SU-DHL-6 (cell line): ENCODE measurements around the gene CORO6.
A peak's percentile ranks its signal among the peaks of the same experiment; 100 is the strongest.

ENCODE experiments used
- H2AFZ ChIP-seq: fragments of 200-600 bp; sonication (generic); 2 replicates; pipeline ENCODE4 v1.6.1; 2014; ENCODE audit warnings: low read depth, mild to moderate bottlenecking, moderate library complexity, mixed read lengths, antibody characterized with exemption, low read length; ENCODE audit not compliant: severe bottlenecking
- H3F3A ChIP-seq: fragments of 200-600 bp; shearing (Covaris generic); 2 replicates; pipeline ENCODE4 v1.6.0; 2016; ENCODE audit warnings: antibody characterized with exemption, mild to moderate bottlenecking; ENCODE audit not compliant: insufficient read depth
- H3K27ac ChIP-seq: fragments of 200-600 bp; sonication (generic); 2 replicates; pipeline ENCODE4 v1.5.1; 2016; ENCODE audit warnings: low read depth, mild to moderate bottlenecking, low read length, moderate library complexity, mixed read lengths
- H3K27me3 ChIP-seq: fragments of 200-600 bp; sonication (generic), shearing (Covaris generic); 2 replicates; pipeline ENCODE4 v1.6.0; 2014; ENCODE audit warnings: mild to moderate bottlenecking, low read length
- H3K36me3 ChIP-seq: fragments of 200-600 bp; sonication (generic); 2 replicates; pipeline ENCODE4 v1.6.1; 2014; ENCODE audit warnings: mild to moderate bottlenecking, low read length, mixed read lengths
- H3K4me2 ChIP-seq: fragments of 300-600, 200-600 bp; shearing (Covaris generic), sonication (generic); 2 replicates; pipeline ENCODE4 v1.6.0; 2014; ENCODE audit warnings: low read length, low read depth, mild to moderate bottlenecking; ENCODE audit not compliant: poor library complexity, severe bottlenecking
- H3K4me3 ChIP-seq: fragments of 200-600 bp; sonication (generic); 2 replicates; pipeline ENCODE4 v1.5.1; 2014; ENCODE audit warnings: antibody characterized with exemption, low read length, mild to moderate bottlenecking, mixed read lengths; ENCODE audit not compliant: insufficient read depth, poor library complexity, severe bottlenecking
- H3K79me2 ChIP-seq: fragments of 200-600 bp; sonication (generic); 2 replicates; pipeline ENCODE4 v1.6.1; 2014; ENCODE audit warnings: mild to moderate bottlenecking, low read length, moderate library complexity; ENCODE audit not compliant: insufficient read depth
- H3K9ac ChIP-seq: fragments of 200-600 bp; sonication (generic); 2 replicates; pipeline ENCODE4 v1.7.0; 2014; ENCODE audit warnings: mild to moderate bottlenecking, low read length
- H3K9me2 ChIP-seq: fragments of 200-600 bp; sonication (generic); replicated peaks from 2 replicates; pipeline ENCODE4 v1.6.1; 2014; ENCODE audit warnings: low read length; ENCODE audit not compliant: insufficient read depth
- H3K9me3 ChIP-seq: fragments of 200-600 bp; sonication (generic); 2 replicates; pipeline ENCODE4 v1.6.1; 2014; ENCODE audit warnings: low read length, mixed read lengths; ENCODE audit not compliant: insufficient read depth
- H4K20me1 ChIP-seq: fragments of 200-600 bp; sonication (generic); 2 replicates; pipeline ENCODE4 v1.6.1; 2014; ENCODE audit warnings: low read depth, mild to moderate bottlenecking, antibody characterized with exemption, low read length, moderate library complexity, mixed read lengths
- EZH2phosphoT487 ChIP-seq: fragments of 200-600 bp; sonication (generic), shearing (Covaris generic); conservative IDR thresholded peaks from 2 replicates; pipeline ENCODE4 v1.6.1; 2018; ENCODE audit warnings: mild to moderate bottlenecking, antibody characterized with exemption, low read length, moderate library complexity, mixed read lengths
- TF ChIP-seq, protein P1 (sequence below): fragments of 200-600 bp; sonication (generic); IDR thresholded peaks from one replicate; pipeline ENCODE4 v1.5.1; 2017; ENCODE audit warnings: antibody characterized with exemption, mild to moderate bottlenecking, low read length, moderate library complexity; ENCODE audit not compliant: insufficient read depth, poor library complexity, severe bottlenecking

CORO6 gene

DNA sequence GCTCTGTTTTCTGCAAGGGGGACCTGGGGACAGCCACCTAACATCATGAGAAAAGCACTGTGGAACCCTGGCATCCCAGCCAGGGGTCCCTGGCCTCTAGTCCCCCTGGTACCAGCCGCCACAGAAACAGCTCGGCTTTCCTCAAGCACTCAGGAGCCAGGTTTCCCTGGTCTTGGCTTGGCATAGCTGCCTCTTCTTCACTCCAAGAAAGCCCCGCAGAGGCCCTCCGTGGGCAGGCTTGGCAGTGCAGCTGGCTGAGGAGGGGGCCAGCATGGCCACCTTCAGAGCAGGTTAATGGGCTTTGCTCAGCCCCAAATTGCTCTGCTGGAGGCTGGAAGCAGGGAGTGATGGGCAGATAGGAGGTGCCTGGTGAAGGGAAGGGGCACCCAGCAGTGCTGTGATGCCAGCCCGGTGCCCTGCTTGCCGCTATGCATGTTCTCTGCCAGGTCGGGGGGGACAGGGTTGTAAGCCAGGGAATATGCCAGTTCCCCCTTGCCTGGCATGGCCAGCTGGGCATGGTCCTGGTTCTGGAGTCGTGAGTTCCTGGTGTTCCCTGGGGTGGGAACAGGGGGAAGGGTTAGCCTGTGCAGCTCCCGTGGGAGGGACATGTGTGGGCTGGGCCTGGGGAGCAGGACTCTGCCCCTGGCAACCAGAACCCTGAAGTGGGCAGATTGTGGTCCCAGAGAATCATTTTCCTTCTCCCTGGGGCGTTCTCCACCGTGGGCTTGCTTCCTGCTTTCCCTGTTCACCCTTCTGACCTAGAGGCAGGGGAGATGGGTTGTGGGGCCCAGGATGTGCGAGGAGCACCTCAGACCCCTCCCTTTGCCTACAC lies 26.6 kb downstream of the CORO6 start:
- no peak overlapping the region for H3K4me3 ChIP-seq
- H3K9ac ChIP-seq, result no peak overlapping the region
- TF ChIP-seq, protein P1, sequence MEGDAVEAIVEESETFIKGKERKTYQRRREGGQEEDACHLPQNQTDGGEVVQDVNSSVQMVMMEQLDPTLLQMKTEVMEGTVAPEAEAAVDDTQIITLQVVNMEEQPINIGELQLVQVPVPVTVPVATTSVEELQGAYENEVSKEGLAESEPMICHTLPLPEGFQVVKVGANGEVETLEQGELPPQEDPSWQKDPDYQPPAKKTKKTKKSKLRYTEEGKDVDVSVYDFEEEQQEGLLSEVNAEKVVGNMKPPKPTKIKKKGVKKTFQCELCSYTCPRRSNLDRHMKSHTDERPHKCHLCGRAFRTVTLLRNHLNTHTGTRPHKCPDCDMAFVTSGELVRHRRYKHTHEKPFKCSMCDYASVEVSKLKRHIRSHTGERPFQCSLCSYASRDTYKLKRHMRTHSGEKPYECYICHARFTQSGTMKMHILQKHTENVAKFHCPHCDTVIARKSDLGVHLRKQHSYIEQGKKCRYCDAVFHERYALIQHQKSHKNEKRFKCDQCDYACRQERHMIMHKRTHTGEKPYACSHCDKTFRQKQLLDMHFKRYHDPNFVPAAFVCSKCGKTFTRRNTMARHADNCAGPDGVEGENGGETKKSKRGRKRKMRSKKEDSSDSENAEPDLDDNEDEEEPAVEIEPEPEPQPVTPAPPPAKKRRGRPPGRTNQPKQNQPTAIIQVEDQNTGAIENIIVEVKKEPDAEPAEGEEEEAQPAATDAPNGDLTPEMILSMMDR, result no peak
- no peak for TF ChIP-seq EZH2phosphoT487
- H3K9me3 ChIP-seq, result no peaks in the 10 kb centered on the region
- H3K9me2 ChIP-seq, result no peaks in the 10 kb centered on the region
- no peak overlapping the region for H2AFZ ChIP-seq
- H3K27ac ChIP-seq, result no peak overlapping the region
- no peak overlapping the region for H3K4me2 ChIP-seq
- H3K79me2 ChIP-seq, result no peaks in the 10 kb centered on the region
- peaks cover 14% of the 10 kb centered on the region for H3F3A ChIP-seq
- H3K27me3 ChIP-seq, result no peaks in the 10 kb centered on the region
- no peaks in the 10 kb centered on the region for H3K36me3 ChIP-seq
- H4K20me1 ChIP-seq, result no peaks in the 10 kb centered on the region; the same call in 1 of the 2 replicates

DNA sequence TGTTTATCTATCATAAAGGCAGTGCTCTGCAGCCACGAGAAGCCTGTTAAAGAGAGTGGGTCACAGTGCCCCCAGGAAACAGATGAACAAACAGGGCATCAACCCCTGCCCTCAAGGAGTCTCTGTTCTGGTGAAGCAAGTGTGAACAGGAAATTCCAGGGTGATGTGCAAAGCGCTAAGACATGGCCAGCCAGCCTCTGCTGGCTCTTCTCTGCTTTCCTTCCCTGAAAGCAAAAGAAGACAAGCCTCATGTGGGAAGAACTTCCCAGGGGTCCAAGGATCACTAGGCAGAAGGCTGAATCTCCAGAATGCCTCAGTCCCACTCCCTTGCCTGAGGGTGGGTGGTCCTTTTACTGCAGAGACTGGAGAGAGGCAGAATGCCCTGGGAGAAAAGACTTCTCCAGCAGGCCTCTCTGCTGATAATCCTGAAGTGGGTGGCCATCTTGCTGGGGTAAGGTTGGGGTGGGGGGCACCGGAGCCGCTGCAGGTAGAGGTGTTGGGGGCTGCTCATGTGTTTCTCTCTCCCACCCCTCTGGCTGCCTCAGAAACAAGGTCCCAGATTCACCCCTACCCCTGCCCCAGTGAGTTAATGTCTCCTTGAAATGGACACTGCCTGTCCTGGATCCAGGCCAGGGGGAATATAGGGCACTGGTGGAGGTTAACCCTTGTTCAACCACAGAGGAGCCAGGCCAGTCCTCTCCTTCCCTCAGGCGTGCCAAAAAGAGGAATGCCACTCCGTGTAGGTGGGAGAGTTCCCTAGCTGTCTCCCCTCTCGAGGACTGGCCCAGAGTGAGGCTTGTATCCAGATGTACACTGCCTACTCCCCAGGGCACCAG lies 27.4 kb downstream of the CORO6 start:
- H3K9me3 ChIP-seq, result no peaks in the 10 kb centered on the region
- no peaks in the 10 kb centered on the region for H3K9me2 ChIP-seq
- H3K27me3 ChIP-seq, result no peaks in the 10 kb centered on the region
- no peaks in the 10 kb centered on the region; the same call in 1 of the 2 replicates for H4K20me1 ChIP-seq
- H3K79me2 ChIP-seq, result no peaks in the 10 kb centered on the region
- no peak overlapping the region for H3K4me3 ChIP-seq
- TF ChIP-seq EZH2phosphoT487, result no peak
- TF ChIP-seq, protein P1, result no peak
- no peak overlapping the region for H2AFZ ChIP-seq
- H3K4me2 ChIP-seq, result no peak overlapping the region
- H3K27ac ChIP-seq, result no peak overlapping the region
- no peaks in the 10 kb centered on the region for H3K36me3 ChIP-seq
- H3F3A ChIP-seq, result peaks cover 23% of the 10 kb centered on the region
- H3K9ac ChIP-seq, result no peak overlapping the region

DNA sequence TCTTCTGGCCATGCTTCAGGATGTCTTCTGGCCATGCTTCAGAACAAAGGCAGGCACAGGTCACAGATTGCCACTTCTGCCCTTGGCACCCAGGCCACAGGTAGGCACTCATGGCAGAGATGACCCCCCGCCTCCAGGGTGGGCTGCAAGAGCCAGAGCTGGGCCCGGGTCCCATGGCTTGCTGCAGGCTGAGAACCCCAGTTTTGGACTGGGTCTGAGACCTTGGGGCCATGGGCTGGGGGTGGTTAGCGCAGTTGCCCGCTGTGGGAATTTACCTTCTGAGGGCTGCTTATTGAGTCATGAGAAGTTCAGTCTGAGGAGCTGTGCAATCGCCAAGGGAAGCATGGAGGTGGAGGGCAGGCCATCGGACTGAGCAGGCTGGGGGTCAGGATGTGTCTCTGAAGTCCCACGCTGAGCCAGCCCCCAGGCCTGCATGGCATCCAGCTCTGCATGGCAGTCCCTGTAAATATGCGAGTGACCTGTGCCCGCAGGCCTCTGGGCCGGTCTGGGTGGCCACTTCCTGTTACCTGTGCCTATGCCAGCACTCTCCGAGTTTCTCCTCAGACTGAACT lies 28.1 kb downstream of the CORO6 start:
- peak overlapping the region; percentile 68 for H3K4me2 ChIP-seq
- no peaks in the 10 kb centered on the region for H3K27me3 ChIP-seq
- H2AFZ ChIP-seq, result no peak overlapping the region
- H3K9me3 ChIP-seq, result no peaks in the 10 kb centered on the region
- H3K9ac ChIP-seq, result peak overlapping the region; percentile 68; the same call in 1 of the 2 replicates
- peaks cover 27% of the 10 kb centered on the region for H3F3A ChIP-seq
- H4K20me1 ChIP-seq, result no peaks in the 10 kb centered on the region; the same call in 1 of the 2 replicates
- no peaks in the 10 kb centered on the region for H3K79me2 ChIP-seq
- H3K36me3 ChIP-seq, result no peaks in the 10 kb centered on the region
- H3K27ac ChIP-seq, result no peak overlapping the region
- TF ChIP-seq, protein P1, result no peak
- H3K4me3 ChIP-seq, result no peak overlapping the region
- H3K9me2 ChIP-seq, result no peaks in the 10 kb centered on the region
